K562 (cell line): ENCODE results near the gene MBOAT7. TPM values are rescaled to one million over a fixed set of nuclear protein-coding genes. Genes with fewer than 3 reads are reported as not detected.
A peak's percentile ranks its signal among the peaks of the same experiment; 100 is the strongest.

Experiments used
- ARID2 ChIP-seq: fragments of 450-650 bp; IDR thresholded peaks from 2 replicates; pipeline ENCODE4 v1.6.1; 2017; ENCODE audit warnings: antibody characterized with exemption, mild to moderate bottlenecking
- ATF7 ChIP-seq: fragments of 450-650 bp; IDR thresholded peaks from 2 replicates; pipeline ENCODE4 v1.7.1; 2014; ENCODE audit warnings: mild to moderate bottlenecking, moderate library complexity
- BRF1 ChIP-seq: IDR thresholded peaks from 3 replicates; pipeline ENCODE4 v1.6.1; 2011; ENCODE audit warnings: borderline replicate concordance, mild to moderate bottlenecking; ENCODE audit not compliant: insufficient read length; ENCODE audit errors: extremely low read depth
- CEBPG ChIP-seq, 3 experiments: fragments of 200-800 bp in 1 of 3; sonication (Bioruptor generic) in 1 of 3; sonication (generic) in 1 of 3; formaldehyde crosslinking in 1 of 3; IDR thresholded peaks in 2 of 3; conservative IDR thresholded peaks in 1 of 3; 2 replicates each; pipeline versions ENCODE4 v1.6.1 to v1.8.0; 2016 to 2022; ENCODE audit warnings: missing compliant biosample characterization in 2 of 3, missing genetic modification characterization in 2 of 3, mild to moderate bottlenecking in 1 of 3, missing genetic modification reagents in 1 of 3
- CREB1 ChIP-seq, 2 experiments: sonication (generic) in 1 of 2; formaldehyde crosslinking in 1 of 2; IDR thresholded peaks; 2 replicates each; pipeline versions ENCODE4 v1.6.1 to v1.8.0; 2012 to 2022; ENCODE audit warnings: inconsistent platforms in 1 of 2, mild to moderate bottlenecking in 1 of 2, missing genetic modification reagents in 1 of 2, moderate library complexity in 1 of 2
- DPF2 ChIP-seq: fragments of 450-650 bp; IDR thresholded peaks from 2 replicates; pipeline ENCODE4 v1.6.1; 2016
- E2F3 ChIP-seq: fragments of 250-450 bp; sonication (Bioruptor Pico); IDR thresholded peaks from 2 replicates; pipeline ENCODE4 v1.4.0; 2020; ENCODE audit warnings: mild to moderate bottlenecking
- ETS2 ChIP-seq: IDR thresholded peaks from 2 replicates; pipeline ENCODE4 v1.6.1; 2016; ENCODE audit warnings: borderline replicate concordance, missing genetic modification characterization, mild to moderate bottlenecking, moderate library complexity, missing compliant biosample characterization; ENCODE audit not compliant: poor library complexity, severe bottlenecking
- ETV5 ChIP-seq: sonication (generic); formaldehyde crosslinking; IDR thresholded peaks from 2 replicates; pipeline ENCODE4 v1.4.0; 2020; ENCODE audit warnings: low read depth, mild to moderate bottlenecking, missing genetic modification reagents
- FOSL1 ChIP-seq: fragments of 200-800 bp; sonication (Bioruptor generic); conservative IDR thresholded peaks from 2 replicates; pipeline ENCODE4 v1.6.1; 2016; ENCODE audit warnings: missing genetic modification characterization, missing compliant biosample characterization
- FOXJ3 ChIP-seq: sonication (generic); formaldehyde crosslinking; IDR thresholded peaks from 2 replicates; pipeline ENCODE4 v1.4.0; 2020; ENCODE audit warnings: mild to moderate bottlenecking, missing genetic modification reagents
- HCFC1 ChIP-seq: IDR thresholded peaks from 2 replicates; pipeline ENCODE4 v1.6.1; 2012; ENCODE audit warnings: low read depth, low read length, improper control_type of control experiment
- HNRNPH1 ChIP-seq: fragments of 200-400 bp; formaldehyde crosslinking; optimal IDR thresholded peaks from 2 replicates; pipeline ENCODE3; 2017; ENCODE audit warnings: low read depth, mild to moderate bottlenecking, low read length, moderate library complexity
- NCOA1 ChIP-seq: fragments of 450-650 bp; IDR thresholded peaks from 2 replicates; pipeline ENCODE4 v1.6.1; 2016; ENCODE audit warnings: low read depth
- PHTF2 ChIP-seq: fragments of 250-450 bp; sonication (Bioruptor Pico); IDR thresholded peaks from 2 replicates; pipeline ENCODE4 v1.5.0; 2021; ENCODE audit warnings: mild to moderate bottlenecking
- POLR2AphosphoS5 ChIP-seq: IDR thresholded peaks from 2 replicates; pipeline ENCODE4 v1.6.1; 2011; ENCODE audit warnings: mild to moderate bottlenecking, low read depth, low read length, moderate library complexity; ENCODE audit not compliant: control insufficient read depth, insufficient read depth
- THRAP3 ChIP-seq: fragments of 450-650 bp; IDR thresholded peaks from 2 replicates; pipeline ENCODE4 v1.6.1; 2016; ENCODE audit warnings: mild to moderate bottlenecking, inconsistent platforms, borderline replicate concordance
- ZNF282 ChIP-seq: sonication (generic); formaldehyde crosslinking; IDR thresholded peaks from 2 replicates; pipeline ENCODE4 v1.8.1; 2023; ENCODE audit warnings: missing genetic modification reagents
- polyA plus RNA-seq, 8 experiments: library from polyadenylated mRNA; depleted of rRNA in 4 of 8; stranded (reverse) in 5 of 8; unstranded in 3 of 8; fragments of >200 nt; fragmentation: Nextera tagmentation in 2 of 8; fragmentation: Illumina TruSeq in 1 of 8; extraction: Ambion mirVana in 2 of 8; extraction: Trizol in 1 of 8; gene quantifications; 2 replicates each; pipeline versions ENCODE4 v1.2.1 to v1.2.3, GENCODE V29; 2011 to 2014; ENCODE audit warnings: inconsistent platforms in 1 of 8, missing spikeins in 1 of 8
- total RNA-seq, 7 experiments: library from RNA; depleted of rRNA in 6 of 7; stranded (reverse); fragments of >200 nt in 6 of 7; fragmentation: Illumina TruSeq in 2 of 7; extraction: Trizol in 2 of 7; gene quantifications; 2 replicates each; pipeline versions ENCODE4 v1.2.1 to v1.2.3, GENCODE V29; 2011 to 2021; ENCODE audit warnings: low replicate concordance in 1 of 7
- TF ChIP-seq, protein P1 (sequence below): sonication (generic); formaldehyde crosslinking; IDR thresholded peaks from 2 replicates; pipeline ENCODE4 v1.8.1; 2023; ENCODE audit warnings: missing genetic modification reagents, mild to moderate bottlenecking, borderline replicate concordance
- TF ChIP-seq, protein P2 (sequence below): IDR thresholded peaks from 2 replicates; pipeline ENCODE4 v1.6.1; 2011; ENCODE audit warnings: borderline replicate concordance, low read depth, mild to moderate bottlenecking, moderate library complexity, low read length; ENCODE audit not compliant: insufficient read depth, poor library complexity, severe bottlenecking

MBOAT7 gene
- total and polyA plus RNA-seq, 9 of the 15 experiments (the other 6 are each of a cell fraction or from before 2014, with no cell fraction given) = 1.4 to 153 (median 56.1) TPM

DNA sequence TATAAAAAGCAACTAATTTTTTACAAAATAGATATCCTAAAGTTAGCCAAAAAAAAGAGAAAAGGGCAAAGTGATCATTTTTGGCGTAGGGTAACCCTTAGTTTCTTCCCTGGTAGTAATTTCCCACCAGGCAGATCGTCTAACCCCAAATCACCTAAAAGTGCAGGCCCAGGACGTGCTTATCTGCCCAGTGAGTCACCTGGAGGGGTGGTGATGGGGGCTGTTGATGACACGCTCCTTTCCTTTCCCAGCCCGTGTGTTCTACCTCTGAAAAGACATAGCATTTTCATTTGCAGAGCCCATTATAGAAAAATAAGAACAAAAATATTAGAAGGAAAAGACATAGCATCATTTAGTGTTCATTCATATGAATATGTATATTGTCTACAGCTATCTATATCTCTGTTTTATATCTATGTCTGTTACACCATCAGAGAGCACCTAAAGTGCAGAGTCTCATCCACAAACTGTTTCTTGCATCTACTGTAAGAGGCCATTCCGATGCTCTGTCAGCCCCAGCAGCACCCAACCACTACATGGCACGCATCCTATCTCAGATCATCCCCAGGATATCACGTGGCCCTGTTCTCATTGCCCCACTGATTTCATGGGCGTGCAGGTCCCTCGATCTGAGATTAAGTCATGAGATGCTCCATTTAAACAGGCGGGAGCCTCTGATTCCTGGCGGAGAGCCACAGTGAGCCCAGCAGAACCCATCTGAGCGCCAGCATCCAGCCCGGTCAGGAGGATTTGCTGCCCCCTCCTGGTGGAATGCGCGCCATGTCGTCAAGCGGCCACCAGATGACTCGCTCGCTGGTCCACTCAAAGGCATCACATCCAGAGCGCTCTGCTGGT lies 41.9 kb upstream of the MBOAT7 start (continued):
- TF ChIP-seq, protein P1, sequence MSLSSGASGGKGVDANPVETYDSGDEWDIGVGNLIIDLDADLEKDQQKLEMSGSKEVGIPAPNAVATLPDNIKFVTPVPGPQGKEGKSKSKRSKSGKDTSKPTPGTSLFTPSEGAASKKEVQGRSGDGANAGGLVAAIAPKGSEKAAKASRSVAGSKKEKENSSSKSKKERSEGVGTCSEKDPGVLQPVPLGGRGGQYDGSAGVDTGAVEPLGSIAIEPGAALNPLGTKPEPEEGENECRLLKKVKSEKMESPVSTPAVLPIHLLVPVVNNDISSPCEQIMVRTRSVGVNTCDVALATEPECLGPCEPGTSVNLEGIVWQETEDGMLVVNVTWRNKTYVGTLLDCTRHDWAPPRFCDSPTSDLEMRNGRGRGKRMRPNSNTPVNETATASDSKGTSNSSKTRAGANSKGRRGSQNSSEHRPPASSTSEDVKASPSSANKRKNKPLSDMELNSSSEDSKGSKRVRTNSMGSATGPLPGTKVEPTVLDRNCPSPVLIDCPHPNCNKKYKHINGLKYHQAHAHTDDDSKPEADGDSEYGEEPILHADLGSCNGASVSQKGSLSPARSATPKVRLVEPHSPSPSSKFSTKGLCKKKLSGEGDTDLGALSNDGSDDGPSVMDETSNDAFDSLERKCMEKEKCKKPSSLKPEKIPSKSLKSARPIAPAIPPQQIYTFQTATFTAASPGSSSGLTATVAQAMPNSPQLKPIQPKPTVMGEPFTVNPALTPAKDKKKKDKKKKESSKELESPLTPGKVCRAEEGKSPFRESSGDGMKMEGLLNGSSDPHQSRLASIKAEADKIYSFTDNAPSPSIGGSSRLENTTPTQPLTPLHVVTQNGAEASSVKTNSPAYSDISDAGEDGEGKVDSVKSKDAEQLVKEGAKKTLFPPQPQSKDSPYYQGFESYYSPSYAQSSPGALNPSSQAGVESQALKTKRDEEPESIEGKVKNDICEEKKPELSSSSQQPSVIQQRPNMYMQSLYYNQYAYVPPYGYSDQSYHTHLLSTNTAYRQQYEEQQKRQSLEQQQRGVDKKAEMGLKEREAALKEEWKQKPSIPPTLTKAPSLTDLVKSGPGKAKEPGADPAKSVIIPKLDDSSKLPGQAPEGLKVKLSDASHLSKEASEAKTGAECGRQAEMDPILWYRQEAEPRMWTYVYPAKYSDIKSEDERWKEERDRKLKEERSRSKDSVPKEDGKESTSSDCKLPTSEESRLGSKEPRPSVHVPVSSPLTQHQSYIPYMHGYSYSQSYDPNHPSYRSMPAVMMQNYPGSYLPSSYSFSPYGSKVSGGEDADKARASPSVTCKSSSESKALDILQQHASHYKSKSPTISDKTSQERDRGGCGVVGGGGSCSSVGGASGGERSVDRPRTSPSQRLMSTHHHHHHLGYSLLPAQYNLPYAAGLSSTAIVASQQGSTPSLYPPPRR (CRISPR knock-in tag) = no peak
- TF ChIP-seq FOXJ3 (CRISPR knock-in tag) (no peak), ETV5 (CRISPR knock-in tag) (peak; percentile 15; the same call in 1 of the 2 replicates), THRAP3 (no peak), ZNF282 (CRISPR knock-in tag) (no peak), BRF1 (no peak), ETS2 (tag) (no peak), E2F3 (CRISPR knock-in tag) (no peak), DPF2 (peak; percentile 61), ARID2 (peak; percentile 57; the same call in 1 of the 2 replicates), ATF7 (peak; percentile 48; the same call in 1 of the 2 replicates), CEBPG (CRISPR knock-in tag; IDR thresholded peaks at IDR 0.05) (no peak), CEBPG (tag; conservative IDR thresholded peaks at IDR 0.05 in 1 of 2, IDR thresholded peaks at IDR 0.05 in 1 of 2) (no peak), HCFC1 (peak; percentile 43; the same call in 1 of the 2 replicates), NCOA1 (no peak), HNRNPH1 (no peak), POLR2AphosphoS5 (no peak), CREB1 (IDR thresholded peaks at IDR 0.05) (peak; percentile 45; the same call in 1 of the 2 replicates), CREB1 (CRISPR knock-in tag; IDR thresholded peaks at IDR 0.05) (peak; percentile 69; the same call in 1 of the 2 replicates), FOSL1 (tag) (peak; percentile 96), PHTF2 (CRISPR knock-in tag) (no peak)
- TF ChIP-seq, protein P2, sequence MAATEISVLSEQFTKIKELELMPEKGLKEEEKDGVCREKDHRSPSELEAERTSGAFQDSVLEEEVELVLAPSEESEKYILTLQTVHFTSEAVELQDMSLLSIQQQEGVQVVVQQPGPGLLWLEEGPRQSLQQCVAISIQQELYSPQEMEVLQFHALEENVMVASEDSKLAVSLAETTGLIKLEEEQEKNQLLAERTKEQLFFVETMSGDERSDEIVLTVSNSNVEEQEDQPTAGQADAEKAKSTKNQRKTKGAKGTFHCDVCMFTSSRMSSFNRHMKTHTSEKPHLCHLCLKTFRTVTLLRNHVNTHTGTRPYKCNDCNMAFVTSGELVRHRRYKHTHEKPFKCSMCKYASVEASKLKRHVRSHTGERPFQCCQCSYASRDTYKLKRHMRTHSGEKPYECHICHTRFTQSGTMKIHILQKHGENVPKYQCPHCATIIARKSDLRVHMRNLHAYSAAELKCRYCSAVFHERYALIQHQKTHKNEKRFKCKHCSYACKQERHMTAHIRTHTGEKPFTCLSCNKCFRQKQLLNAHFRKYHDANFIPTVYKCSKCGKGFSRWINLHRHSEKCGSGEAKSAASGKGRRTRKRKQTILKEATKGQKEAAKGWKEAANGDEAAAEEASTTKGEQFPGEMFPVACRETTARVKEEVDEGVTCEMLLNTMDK = peak; percentile 17
